GM12872 (cell line): ENCODE results near the gene PRKCD.

Experiments
- CTCF ChIP-seq: IDR thresholded peaks from 3 replicates; pipeline ENCODE4 v1.5.1; 2011; ENCODE audit warnings: low read depth, mild to moderate bottlenecking, low read length, moderate library complexity; ENCODE audit not compliant: insufficient read depth

The PRKCD gene

GRCh38 chr3:53166206-53166605, 5.2 kb downstream of the PRKCD start:
- no peak for TF ChIP-seq CTCF

- TF ChIP-seq CTCF: no peak
Observed at GRCh38 chr3:53166781-53167291, 5.8 kb downstream of the PRKCD start.

- no peak for TF ChIP-seq CTCF
Observed at GRCh38 chr3:53167418-53168174, 6.6 kb downstream of the PRKCD start.

- no peak for TF ChIP-seq CTCF
Observed at GRCh38 chr3:53168175-53168923, 7.3 kb downstream of the PRKCD start.

GRCh38 chr3:53169045-53169831, 8.2 kb downstream of the PRKCD start:
- TF ChIP-seq CTCF: no peak

GRCh38 chr3:53169832-53170324, 8.9 kb downstream of the PRKCD start:
- TF ChIP-seq CTCF: no peak
